ENCODE results near the gene ADCY5.
A peak's percentile ranks its signal among the peaks of the same experiment; 100 is the strongest.

ADCY5 gene

GRCh38 chr3:123289391-123290106 lies 159.3 kb downstream of the ADCY5 start:
- no peak overlapping the region for H3K4me3 ChIP-seq (ENCODE audit: low read depth, low read length)
- no peak for TF ChIP-seq CTCF (IDR thresholded peaks at IDR 0.05; ENCODE audit: low read depth, low read length)

- H3K4me3 ChIP-seq (ENCODE audit: low read depth, low read length) = no peak overlapping the region
- no peak for TF ChIP-seq CTCF (IDR thresholded peaks at IDR 0.05; ENCODE audit: low read depth, low read length)
These were observed 161.0 kb downstream of the ADCY5 start for GRCh38 chr3:123287962-123288302.

- TF ChIP-seq CTCF (IDR thresholded peaks at IDR 0.05; ENCODE audit: low read depth, low read length) = no peak
These were observed 161.6 kb downstream of the ADCY5 start for GRCh38 chr3:123287051-123287961.

GRCh38 chr3:123286308-123287023 lies 162.4 kb downstream of the ADCY5 start:
- TF ChIP-seq CTCF (IDR thresholded peaks at IDR 0.05; ENCODE audit: low read depth, low read length) = peak; percentile 99

More at GRCh38 chr3:123287051-123287961, 161.6 kb downstream of the ADCY5 start:
- H3K4me3 ChIP-seq (ENCODE audit: low read depth, low read length) = no peak overlapping the region

GRCh38 chr3:123285931-123286307 lies 163.0 kb downstream of the ADCY5 start:
- H3K4me3 ChIP-seq (ENCODE audit: low read depth, low read length) = no peak overlapping the region
- TF ChIP-seq CTCF (IDR thresholded peaks at IDR 0.05; ENCODE audit: low read depth, low read length) = no peak

More at GRCh38 chr3:123286308-123287023, 162.4 kb downstream of the ADCY5 start:
- no peak overlapping the region for H3K4me3 ChIP-seq (ENCODE audit: low read depth, low read length)

- H3K4me3 ChIP-seq (ENCODE audit: low read depth, low read length) = no peak overlapping the region
- no peak for TF ChIP-seq CTCF (IDR thresholded peaks at IDR 0.05; ENCODE audit: low read depth, low read length)
These were observed 163.4 kb downstream of the ADCY5 start for GRCh38 chr3:123285479-123285878.
